H9 (cell line): ENCODE results near the gene PRRC2B. TPM values are rescaled to one million over a fixed set of nuclear protein-coding genes. Genes with fewer than 3 reads are reported as not detected.

Source experiments
- DNase-seq: peaks from one replicate; pipeline ENCODE4 v3.0.0-alpha.2; 2017
- H2AFZ ChIP-seq: one replicate; pipeline ENCODE4 v1.6.1; 2013; ENCODE audit warnings: mild to moderate bottlenecking, low read length, control low read depth, moderate library complexity
- H2AK5ac ChIP-seq: 2 replicates; pipeline ENCODE4 v1.6.1; 2013; ENCODE audit warnings: low read length, control low read depth, mixed read lengths; ENCODE audit not compliant: insufficient read length
- H2BK120ac ChIP-seq: one replicate; pipeline ENCODE4 v1.6.1; 2013; ENCODE audit warnings: low read depth, mild to moderate bottlenecking, low read length, control low read depth, inconsistent platforms; ENCODE audit not compliant: poor library complexity, severe bottlenecking
- H2BK12ac ChIP-seq: 2 replicates; pipeline ENCODE4 v1.6.1; 2013; ENCODE audit warnings: low read length, control low read depth, mixed read lengths, low read depth; ENCODE audit not compliant: insufficient read length
- H2BK15ac ChIP-seq: 2 replicates; pipeline ENCODE4 v1.6.1; 2013; ENCODE audit warnings: low read depth, low read length, control low read depth
- H2BK20ac ChIP-seq: one replicate; pipeline ENCODE4 v1.6.1; 2013; ENCODE audit warnings: low read depth, mild to moderate bottlenecking, low read length, control low read depth, inconsistent platforms; ENCODE audit not compliant: poor library complexity, severe bottlenecking
- H2BK5ac ChIP-seq: 2 replicates; pipeline ENCODE4 v1.6.1; 2013; ENCODE audit warnings: low read length, control low read depth, mixed read lengths; ENCODE audit not compliant: insufficient read length
- H3K14ac ChIP-seq: 2 replicates; pipeline ENCODE4 v1.6.1; 2013; ENCODE audit warnings: low read length, control low read depth; ENCODE audit not compliant: insufficient read depth
- H3K18ac ChIP-seq: 2 replicates; pipeline ENCODE4 v1.6.1; 2013; ENCODE audit warnings: low read depth, mild to moderate bottlenecking, mixed read lengths, low read length, control low read depth; ENCODE audit not compliant: insufficient read length
- H3K23ac ChIP-seq: 2 replicates; pipeline ENCODE4 v1.6.1; 2013; ENCODE audit warnings: low read length, control low read depth, mixed read lengths, low read depth; ENCODE audit not compliant: insufficient read length
- H3K23me2 ChIP-seq: 2 replicates; pipeline ENCODE4 v1.6.1; 2013; ENCODE audit warnings: low read depth, mild to moderate bottlenecking, mixed read lengths, low read length, control low read depth; ENCODE audit not compliant: insufficient read length, poor library complexity, severe bottlenecking
- H3K27ac ChIP-seq: 2 replicates; pipeline ENCODE4 v1.5.1; 2013; ENCODE audit warnings: low read length, control low read depth, mixed read lengths, low read depth; ENCODE audit not compliant: insufficient read length
- H3K27me3 ChIP-seq: 2 replicates; pipeline ENCODE4 v1.6.1; 2013; ENCODE audit warnings: low read length, control low read depth, inconsistent platforms; ENCODE audit not compliant: insufficient read depth
- H3K4ac ChIP-seq: 2 replicates; pipeline ENCODE4 v1.6.1; 2013; ENCODE audit warnings: low read depth, mild to moderate bottlenecking, control low read depth, inconsistent platforms, low read length, moderate library complexity
- H3K4me1 ChIP-seq: 2 replicates; pipeline ENCODE4 v1.6.1; 2013; ENCODE audit warnings: low read length, control low read depth, inconsistent platforms; ENCODE audit not compliant: insufficient read depth
- H3K4me2 ChIP-seq: 2 replicates; pipeline ENCODE4 v1.6.1; 2013; ENCODE audit warnings: low read length, control low read depth, mixed read lengths; ENCODE audit not compliant: insufficient read length, insufficient read depth
- H3K56ac ChIP-seq: 2 replicates; pipeline ENCODE4 v1.6.1; 2013; ENCODE audit warnings: low read depth, mild to moderate bottlenecking, mixed read lengths, low read length, control low read depth; ENCODE audit not compliant: insufficient read length
- H3K79me1 ChIP-seq: 2 replicates; pipeline ENCODE4 v1.6.1; 2013; ENCODE audit warnings: low read depth, mild to moderate bottlenecking, moderate library complexity, low read length, control low read depth, inconsistent platforms; ENCODE audit not compliant: insufficient read depth, poor library complexity, severe bottlenecking
- H3K79me2 ChIP-seq: 2 replicates; pipeline ENCODE4 v1.6.1; 2013; ENCODE audit warnings: low read length, control low read depth, inconsistent platforms; ENCODE audit not compliant: insufficient read depth
- H3K9ac ChIP-seq: 2 replicates; pipeline ENCODE4 v1.6.1; 2013; ENCODE audit warnings: low read length, control low read depth, mixed read lengths; ENCODE audit not compliant: insufficient read length; ENCODE audit errors: extremely low read depth
- H3K9me3 ChIP-seq: one replicate; pipeline ENCODE4 v1.6.1; 2013; ENCODE audit warnings: low read depth, low read length, inconsistent platforms; ENCODE audit not compliant: control insufficient read depth
- H3T11ph ChIP-seq: one replicate; pipeline ENCODE4 v1.6.1; 2013; ENCODE audit warnings: mild to moderate bottlenecking, low read length, control low read depth, inconsistent platforms
- H4K20me1 ChIP-seq: one replicate; pipeline ENCODE4 v1.6.1; 2013; ENCODE audit not compliant: control insufficient read depth, insufficient read length, insufficient read depth
- H4K5ac ChIP-seq: 2 replicates; pipeline ENCODE4 v1.6.1; 2013; ENCODE audit warnings: low read depth, mild to moderate bottlenecking, mixed read lengths, low read length, control low read depth; ENCODE audit not compliant: insufficient read length
- H4K8ac ChIP-seq: replicated peaks from 2 replicates; pipeline ENCODE4 v1.6.1; 2013; ENCODE audit warnings: low read length, control low read depth, mixed read lengths, low read depth; ENCODE audit not compliant: insufficient read length
- H4K91ac ChIP-seq: 2 replicates; pipeline ENCODE4 v1.6.1; 2013; ENCODE audit warnings: low read depth, mild to moderate bottlenecking, moderate library complexity, mixed read lengths, low read length, control low read depth; ENCODE audit not compliant: insufficient read length
- H3K27ac Mint-ChIP-seq, 3 experiments: 2 replicates in 2 of 3; 3 replicates in 1 of 3; pipeline ENCODE4 v1.8.0; 2020 to 2021; ENCODE audit warnings: mixed read lengths in 3 of 3, mild to moderate bottlenecking in 1 of 3, moderate library complexity in 1 of 3
- H3K27me3 Mint-ChIP-seq: 2 replicates; pipeline ENCODE4 v1.8.0; 2021; ENCODE audit warnings: low read depth, mild to moderate bottlenecking, moderate library complexity, mixed read lengths
- H3K36me3 Mint-ChIP-seq, 3 experiments: 2 replicates in 2 of 3; 3 replicates in 1 of 3; pipeline ENCODE4 v1.8.0; 2020 to 2021; ENCODE audit warnings: low read depth in 3 of 3, mixed read lengths in 3 of 3; ENCODE audit not compliant: insufficient read depth in 1 of 3
- H3K4me1 Mint-ChIP-seq, 2 experiments: 2 replicates each; pipeline ENCODE4 v1.8.0; 2020; ENCODE audit warnings: mixed read lengths in 2 of 2
- H3K4me3 Mint-ChIP-seq, 2 experiments: 2 replicates in 1 of 2; 3 replicates in 1 of 2; pipeline ENCODE4 v1.8.0; 2020 to 2021; ENCODE audit warnings: mild to moderate bottlenecking in 2 of 2, mixed read lengths in 2 of 2, moderate library complexity in 1 of 2
- H3K9me3 Mint-ChIP-seq, 2 experiments: 2 replicates in 1 of 2; 3 replicates in 1 of 2; pipeline ENCODE4 v1.8.0; 2020; ENCODE audit warnings: mild to moderate bottlenecking in 2 of 2, mixed read lengths in 2 of 2, moderate library complexity in 1 of 2
- WGBS: extraction: QIAGEN DNeasy Blood & Tissue Kit; methylation state at CpG from one replicate; pipeline ENCODE4 v1.1.7; 2013; ENCODE audit warnings: missing lambda C conversion rate, low lambda C conversion rate, mixed read lengths; ENCODE audit not compliant: insufficient read length; ENCODE audit errors: extremely low coverage; 5-methylcytosine and 5-hydroxymethylcytosine counted together
- total RNA-seq: library from RNA; stranded (reverse); gene quantifications from 2 replicates; pipeline ENCODE4 v1.2.1, GENCODE V29; 2021
- TF ChIP-seq, protein P1 (sequence below): fragments of 200-600 bp; sonication (generic); conservative IDR thresholded peaks from 3 replicates; pipeline ENCODE4 v1.8.0; 2021; ENCODE audit warnings: antibody characterized with exemption, mild to moderate bottlenecking

PRRC2B gene
- total RNA-seq, 1 experiment from 2014 or later: 251 TPM

- Histone ChIP-seq H4K5ac (no peak overlapping the region), H3K18ac (no peak overlapping the region), H2AFZ (no peak overlapping the region), H3K23ac (no peak overlapping the region), H3K79me2 (no peaks in the 10 kb centered on the region), H2BK120ac (no peak overlapping the region), H3K79me1 (no peaks in the 10 kb centered on the region), H3K27ac (no peak overlapping the region), H3K14ac (no peak overlapping the region; the same call in 1 of the 2 replicates), H4K8ac (no peak overlapping the region), H3K27me3 (no peaks in the 10 kb centered on the region), H2BK15ac (no peak overlapping the region), H3K9me3 (no peaks in the 10 kb centered on the region), H3T11ph (no peak overlapping the region), H2BK5ac (no peak overlapping the region), H3K4me2 (no peak overlapping the region), H4K20me1 (no peaks in the 10 kb centered on the region), H3K23me2 (no peaks in the 10 kb centered on the region), H3K4me1 (peaks cover 8% of the 10 kb centered on the region; the same call in 1 of the 2 replicates), H3K4ac (no peak overlapping the region), H3K56ac (no peak overlapping the region), H2BK20ac (no peak overlapping the region), H4K91ac (no peak overlapping the region), H2BK12ac (no peak overlapping the region), H2AK5ac (no peak overlapping the region), H3K9ac (no peak overlapping the region)
- Mint-ChIP-seq H3K4me3 (peak overlapping the region in 1 of 2 experiments; percentile 17; a peak in 2 of 5 replicates), H3K27me3 (no peaks in the 10 kb centered on the region), H3K27ac (peak overlapping the region in 2 of 3 experiments; percentile 72 to 84; a peak in 4 of 7 replicates), H3K9me3 (no peaks in the 10 kb centered on the region; a peak in 1 of 5 replicates), H3K4me1 (peaks cover 20 to 27% of the 10 kb centered on the region in 2 experiments), H3K36me3 (no peaks in the 10 kb centered on the region)
- DNase-seq: no peak
- TF ChIP-seq, protein P1, sequence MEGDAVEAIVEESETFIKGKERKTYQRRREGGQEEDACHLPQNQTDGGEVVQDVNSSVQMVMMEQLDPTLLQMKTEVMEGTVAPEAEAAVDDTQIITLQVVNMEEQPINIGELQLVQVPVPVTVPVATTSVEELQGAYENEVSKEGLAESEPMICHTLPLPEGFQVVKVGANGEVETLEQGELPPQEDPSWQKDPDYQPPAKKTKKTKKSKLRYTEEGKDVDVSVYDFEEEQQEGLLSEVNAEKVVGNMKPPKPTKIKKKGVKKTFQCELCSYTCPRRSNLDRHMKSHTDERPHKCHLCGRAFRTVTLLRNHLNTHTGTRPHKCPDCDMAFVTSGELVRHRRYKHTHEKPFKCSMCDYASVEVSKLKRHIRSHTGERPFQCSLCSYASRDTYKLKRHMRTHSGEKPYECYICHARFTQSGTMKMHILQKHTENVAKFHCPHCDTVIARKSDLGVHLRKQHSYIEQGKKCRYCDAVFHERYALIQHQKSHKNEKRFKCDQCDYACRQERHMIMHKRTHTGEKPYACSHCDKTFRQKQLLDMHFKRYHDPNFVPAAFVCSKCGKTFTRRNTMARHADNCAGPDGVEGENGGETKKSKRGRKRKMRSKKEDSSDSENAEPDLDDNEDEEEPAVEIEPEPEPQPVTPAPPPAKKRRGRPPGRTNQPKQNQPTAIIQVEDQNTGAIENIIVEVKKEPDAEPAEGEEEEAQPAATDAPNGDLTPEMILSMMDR: no peak
- no CpG with 5 or more reads among the region's 10 CpGs for WGBS
Measured at GRCh38 chr9:131358556-131358955, 35.3 kb upstream of the PRRC2B start.
